GM23248 (cell line): ENCODE measurements around the gene MCF2L.

ENCODE experiments used
- EZH2 ChIP-seq: fragments of 200-600 bp; sonication (generic); IDR thresholded peaks from 2 replicates; pipeline ENCODE4 v1.6.1; 2018; ENCODE audit warnings: antibody characterized with exemption, mild to moderate bottlenecking; ENCODE audit not compliant: insufficient read depth, poor library complexity, severe bottlenecking
- EZH2phosphoT487 ChIP-seq: fragments of 200-600 bp; sonication (generic); IDR thresholded peaks from 2 replicates; pipeline ENCODE4 v1.6.1; 2018; ENCODE audit warnings: antibody characterized with exemption, moderate library complexity, mild to moderate bottlenecking, low read depth; ENCODE audit not compliant: insufficient read depth

DNA sequence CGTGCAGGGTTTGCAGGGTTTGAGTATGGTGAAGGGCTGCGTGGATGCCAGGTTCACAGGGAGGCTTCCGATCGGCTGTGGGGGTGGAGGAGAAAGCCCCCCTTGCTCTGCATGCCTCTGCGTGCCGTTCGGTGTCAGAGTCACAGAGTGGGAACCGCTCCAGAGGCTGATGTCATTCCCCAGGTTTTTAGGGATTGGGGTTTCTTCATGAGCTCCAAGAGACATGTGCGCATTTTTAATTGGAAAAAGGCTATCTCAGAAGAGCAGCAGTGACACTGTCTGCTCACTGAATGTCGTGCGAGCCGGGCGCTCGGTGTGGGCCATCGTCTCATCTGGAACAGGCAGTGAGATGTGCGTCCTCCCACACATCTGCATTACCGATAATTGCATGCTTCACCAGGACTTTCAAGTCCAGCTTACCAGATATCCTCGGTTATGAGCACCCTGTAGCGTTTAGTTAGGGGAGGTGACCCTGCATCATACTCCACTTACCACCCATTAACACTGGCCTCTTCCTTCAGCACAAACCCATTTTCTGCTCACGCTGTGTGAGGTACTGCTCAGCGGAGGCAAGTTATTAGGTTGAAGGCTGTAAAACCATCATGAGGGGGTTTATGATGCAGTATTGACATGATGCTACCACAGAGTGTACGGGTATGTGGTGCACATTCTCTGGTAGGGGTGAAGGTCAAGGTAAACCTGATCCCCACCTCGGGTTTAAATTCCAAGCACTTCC, 1.7 kb downstream of the MCF2L start:
- TF ChIP-seq EZH2phosphoT487 (no peak), EZH2 (no peak)
